ENCODE results near the gene RAB3GAP2.
"Not testable (repeated sequence)": the region's sequence is repeated elsewhere in the genome, so short reads cannot be mapped to it uniquely, and the experiment has no call there.

Gene RAB3GAP2

GRCh38 chr1:220139966-220140365 is 132.3 kb downstream of the RAB3GAP2 start:
- DNase-seq (ENCODE audit: low read depth in 3 of 3), result no peak

- no peak for DNase-seq (ENCODE audit: low read depth in 3 of 3)
These were observed 135.1 kb downstream of the RAB3GAP2 start for GRCh38 chr1:220137019-220137786.

- no peak for DNase-seq (ENCODE audit: low read depth in 3 of 3)
These were observed 136.5 kb downstream of the RAB3GAP2 start for GRCh38 chr1:220135755-220136154.

- DNase-seq (ENCODE audit: low read depth in 3 of 3), result no peak
These were observed 142.6 kb downstream of the RAB3GAP2 start for GRCh38 chr1:220129479-220130210.

GRCh38 chr1:220127076-220127475 is 145.2 kb downstream of the RAB3GAP2 start:
- no peak for DNase-seq (ENCODE audit: low read depth in 3 of 3)

- DNase-seq (ENCODE audit: low read depth in 3 of 3), result no peak
These were observed 147.7 kb downstream of the RAB3GAP2 start for GRCh38 chr1:220124542-220124941.

- no peak for DNase-seq (ENCODE audit: low read depth in 3 of 3)
These were observed 148.4 kb downstream of the RAB3GAP2 start for GRCh38 chr1:220123889-220124288.

- no peak for DNase-seq (ENCODE audit: low read depth in 3 of 3)
These were observed 149.2 kb downstream of the RAB3GAP2 start for GRCh38 chr1:220123066-220123465.

- DNase-seq (ENCODE audit: low read depth in 3 of 3), result no peak
These were observed 150.3 kb downstream of the RAB3GAP2 start for GRCh38 chr1:220121791-220122530.

- DNase-seq (ENCODE audit: low read depth in 3 of 3), result no peak
These were observed 153.2 kb downstream of the RAB3GAP2 start for GRCh38 chr1:220119043-220119512.

- DNase-seq (ENCODE audit: low read depth in 3 of 3), result no peak
These were observed 159.0 kb downstream of the RAB3GAP2 start for GRCh38 chr1:220113136-220113695.

GRCh38 chr1:220112600-220112999 is 159.7 kb downstream of the RAB3GAP2 start:
- not testable (repeated sequence) for DNase-seq (ENCODE audit: low read depth in 3 of 3)

- DNase-seq (ENCODE audit: low read depth in 3 of 3), result not testable (repeated sequence)
These were observed 161.8 kb downstream of the RAB3GAP2 start for GRCh38 chr1:220110473-220110872.

GRCh38 chr1:220099826-220100225 is 172.4 kb downstream of the RAB3GAP2 start:
- DNase-seq (ENCODE audit: low read depth in 3 of 3), result no peak
